ENCODE results near the gene METTL27. TPM values are rescaled to one million over a fixed set of nuclear protein-coding genes. Genes with fewer than 3 reads are reported as not detected.
"Not testable (repeated sequence)": the region's sequence is repeated elsewhere in the genome, so short reads cannot be mapped to it uniquely, and the experiment has no call there.

Gene METTL27
- total RNA-seq, 4 donors from 2014 or later: 0.36 to 1.5 (median 0.53) TPM

DNA sequence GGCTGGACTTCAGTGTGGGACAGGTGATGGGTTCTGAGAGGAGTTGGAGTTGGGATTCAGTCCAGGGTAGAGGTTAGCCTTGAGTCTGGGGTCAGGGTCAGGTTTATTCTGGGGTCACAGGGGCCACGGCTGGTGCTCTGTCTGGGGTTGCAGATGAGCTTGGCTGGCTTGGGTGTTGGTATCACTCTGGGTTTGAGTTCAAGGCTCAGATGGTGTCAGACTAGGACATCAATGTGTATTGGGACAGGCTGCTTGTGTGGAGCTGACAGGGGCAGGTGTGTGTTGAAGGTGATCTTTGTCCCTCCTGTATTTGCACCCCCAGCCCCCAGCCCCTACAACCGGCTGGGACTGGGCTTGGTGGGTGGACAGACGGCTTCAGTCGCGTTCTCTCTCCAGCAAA is 45.4 kb upstream of the METTL27 start:
- in situ Hi-C loops (cut with MboI; ENCODE audit: low sequenced_read_pairs in 4 of 4) (no loop called here), intact Hi-C loops (cut with DNase I; ENCODE audit: low total_unique reads) (no loop called here)
- TF ChIP-seq, protein P1, sequence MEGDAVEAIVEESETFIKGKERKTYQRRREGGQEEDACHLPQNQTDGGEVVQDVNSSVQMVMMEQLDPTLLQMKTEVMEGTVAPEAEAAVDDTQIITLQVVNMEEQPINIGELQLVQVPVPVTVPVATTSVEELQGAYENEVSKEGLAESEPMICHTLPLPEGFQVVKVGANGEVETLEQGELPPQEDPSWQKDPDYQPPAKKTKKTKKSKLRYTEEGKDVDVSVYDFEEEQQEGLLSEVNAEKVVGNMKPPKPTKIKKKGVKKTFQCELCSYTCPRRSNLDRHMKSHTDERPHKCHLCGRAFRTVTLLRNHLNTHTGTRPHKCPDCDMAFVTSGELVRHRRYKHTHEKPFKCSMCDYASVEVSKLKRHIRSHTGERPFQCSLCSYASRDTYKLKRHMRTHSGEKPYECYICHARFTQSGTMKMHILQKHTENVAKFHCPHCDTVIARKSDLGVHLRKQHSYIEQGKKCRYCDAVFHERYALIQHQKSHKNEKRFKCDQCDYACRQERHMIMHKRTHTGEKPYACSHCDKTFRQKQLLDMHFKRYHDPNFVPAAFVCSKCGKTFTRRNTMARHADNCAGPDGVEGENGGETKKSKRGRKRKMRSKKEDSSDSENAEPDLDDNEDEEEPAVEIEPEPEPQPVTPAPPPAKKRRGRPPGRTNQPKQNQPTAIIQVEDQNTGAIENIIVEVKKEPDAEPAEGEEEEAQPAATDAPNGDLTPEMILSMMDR (IDR thresholded peaks at IDR 0.05 in 4 of 5, conservative IDR thresholded peaks at IDR 0.05 in 1 of 5): no peak
- TF ChIP-seq POLR2A (IDR thresholded peaks at IDR 0.05): no peak
- no peak for DNase-seq
- Histone ChIP-seq H3K4me1 (peaks cover 0 to 14% of the 10 kb centered on the region in 2 donors), H3K27me3 (no peaks in the 10 kb centered on the region), H3K27ac (no peak overlapping the region), H3K4me3 (no peak overlapping the region), H3K36me3 (no peaks in the 10 kb centered on the region), H3K9me3 (no peaks in the 10 kb centered on the region)
- ATAC-seq: no peak

DNA sequence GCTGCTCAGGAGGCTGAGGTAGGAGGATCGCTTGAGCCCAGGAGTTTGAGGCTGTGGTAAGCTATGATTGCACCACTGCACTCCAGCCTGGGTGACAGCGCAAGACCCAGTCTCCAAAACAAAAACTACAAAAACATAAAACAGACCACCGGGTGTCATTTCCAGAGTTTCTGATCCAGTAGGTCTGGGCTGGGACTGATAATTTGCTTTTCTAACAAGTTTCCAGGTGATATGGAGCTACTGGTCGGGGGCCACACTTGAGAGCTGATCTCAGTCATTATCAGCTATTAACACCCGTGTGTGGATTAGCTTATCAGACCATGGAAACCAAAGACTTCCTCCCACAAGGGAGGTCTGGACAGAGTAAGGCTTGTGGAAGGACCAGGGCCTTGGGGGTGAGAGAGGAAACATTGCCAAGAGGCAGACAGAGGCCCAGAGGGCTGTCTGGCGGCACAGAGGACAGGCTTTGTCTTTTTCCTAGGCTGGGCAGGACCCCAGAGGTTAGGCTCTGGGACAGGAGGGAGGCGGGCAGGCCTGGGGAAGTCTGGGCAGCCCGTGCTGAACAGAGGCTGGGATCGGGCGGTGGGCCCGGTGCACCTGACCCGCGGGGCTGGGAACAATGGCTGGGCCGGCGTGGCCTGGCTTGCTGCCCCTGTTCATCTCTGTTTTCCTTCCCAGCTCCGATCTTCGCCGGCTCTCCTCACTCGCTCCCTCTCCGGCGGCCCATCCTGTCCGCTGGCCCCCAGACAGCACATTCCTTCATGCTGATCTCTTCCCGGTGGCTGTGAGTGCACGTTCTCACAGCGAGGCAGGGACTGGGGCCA is 43.9 kb upstream of the METTL27 start:
- in situ Hi-C loops (cut with MboI; ENCODE audit: low sequenced_read_pairs in 4 of 4): no loop called here
- no peak overlapping the region for H3K4me3 ChIP-seq
- H3K9me3 ChIP-seq: no peaks in the 10 kb centered on the region
- peak overlapping the region; percentile 41 to 65 (median 58) for H3K27ac ChIP-seq
- no peaks in the 10 kb centered on the region for H3K36me3 ChIP-seq
- no peak for TF ChIP-seq POLR2A (IDR thresholded peaks at IDR 0.05)
- TF ChIP-seq, protein P1 (IDR thresholded peaks at IDR 0.05 in 4 of 5, conservative IDR thresholded peaks at IDR 0.05 in 1 of 5): no peak
- intact Hi-C loops (cut with DNase I; ENCODE audit: low total_unique reads): no loop called here
- DNase-seq (peak in 1 of 2 donors; percentile 42), ATAC-seq (peak; percentile 41 to 59)
- H3K27me3 ChIP-seq: no peaks in the 10 kb centered on the region
- H3K4me1 ChIP-seq: peaks cover 5 to 21% of the 10 kb centered on the region in 2 donors

DNA sequence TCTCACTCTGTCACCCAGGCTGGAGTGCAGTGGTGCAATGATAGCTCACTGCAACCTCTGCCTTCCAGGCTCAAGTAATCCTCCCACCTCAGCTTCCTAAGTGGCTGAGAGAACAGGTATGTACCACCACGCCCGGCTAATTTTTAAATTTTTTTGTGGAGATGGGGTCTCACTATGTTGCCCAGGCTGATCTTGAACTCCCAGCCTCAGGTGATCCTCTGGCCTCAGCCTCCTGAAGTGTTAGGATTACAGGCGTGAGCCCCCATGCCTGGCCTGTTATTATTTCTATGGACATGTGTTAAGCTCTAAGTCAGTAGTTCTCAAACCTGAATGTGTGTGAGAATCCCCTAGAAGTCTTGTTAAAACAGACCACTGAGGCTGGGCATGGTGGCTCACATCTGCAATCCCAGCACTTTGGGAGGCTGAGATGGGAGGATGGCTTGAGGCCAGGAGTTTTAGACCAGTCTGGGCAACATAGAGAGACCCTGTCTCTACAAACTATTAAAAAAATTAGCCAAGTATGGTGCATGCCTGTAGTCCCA is 43.2 kb upstream of the METTL27 start:
- H3K9me3 ChIP-seq: no peaks in the 10 kb centered on the region

DNA sequence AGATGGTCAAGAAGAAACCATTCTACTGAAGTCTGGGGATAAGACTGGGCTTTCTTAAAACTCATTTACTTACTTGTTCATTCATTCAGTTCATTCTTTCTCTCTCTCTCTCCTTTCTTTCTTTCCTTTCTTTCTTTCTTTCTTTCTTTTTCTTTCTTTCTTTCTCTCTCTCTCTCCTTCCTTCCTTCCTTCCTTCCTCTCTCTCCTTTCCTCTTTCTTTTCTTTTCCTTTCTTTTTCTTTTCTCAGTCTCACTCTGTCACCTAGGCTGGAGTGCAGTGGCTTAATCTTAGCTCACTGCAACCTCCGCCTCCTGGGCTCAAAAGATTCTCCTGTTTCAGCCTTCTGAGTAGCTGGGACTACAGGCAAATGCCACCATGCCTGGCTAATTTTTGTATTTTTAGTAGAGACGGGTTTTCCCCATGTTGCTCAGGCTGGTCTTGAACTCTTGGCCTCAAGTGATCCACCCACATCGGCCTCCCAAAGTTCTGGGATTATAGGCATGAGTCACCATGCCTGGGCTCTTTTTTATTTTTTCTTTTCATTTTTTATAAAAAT is 42.6 kb upstream of the METTL27 start:
- in situ Hi-C loops (cut with MboI; ENCODE audit: low sequenced_read_pairs in 4 of 4); ATAC-seq; intact Hi-C loops (cut with DNase I; ENCODE audit: low total_unique reads); DNase-seq; H3K9me3 ChIP-seq; H3K27ac ChIP-seq; H3K36me3 ChIP-seq; H3K27me3 ChIP-seq; H3K4me3 ChIP-seq: not testable (repeated sequence)
- H3K4me1 ChIP-seq: peaks cover 14 to 28% of the 10 kb centered on the region in 2 donors

More for the DNA sequence above, 43.2 kb upstream of the METTL27 start:
- no peak for ATAC-seq
- Histone ChIP-seq H3K27ac (peak overlapping the region in 1 of 4 donors; percentile 41), H3K4me3 (no peak overlapping the region), H3K27me3 (no peaks in the 10 kb centered on the region), H3K36me3 (no peaks in the 10 kb centered on the region), H3K4me1 (peaks cover 9 to 24% of the 10 kb centered on the region in 2 donors)
- TF ChIP-seq POLR2A (IDR thresholded peaks at IDR 0.05): no peak
- TF ChIP-seq, protein P1 (IDR thresholded peaks at IDR 0.05 in 4 of 5, conservative IDR thresholded peaks at IDR 0.05 in 1 of 5): no peak
- in situ Hi-C loops (cut with MboI; ENCODE audit: low sequenced_read_pairs in 4 of 4): no loop called here
- no peak for DNase-seq
- intact Hi-C loops (cut with DNase I; ENCODE audit: low total_unique reads): no loop called here

DNA sequence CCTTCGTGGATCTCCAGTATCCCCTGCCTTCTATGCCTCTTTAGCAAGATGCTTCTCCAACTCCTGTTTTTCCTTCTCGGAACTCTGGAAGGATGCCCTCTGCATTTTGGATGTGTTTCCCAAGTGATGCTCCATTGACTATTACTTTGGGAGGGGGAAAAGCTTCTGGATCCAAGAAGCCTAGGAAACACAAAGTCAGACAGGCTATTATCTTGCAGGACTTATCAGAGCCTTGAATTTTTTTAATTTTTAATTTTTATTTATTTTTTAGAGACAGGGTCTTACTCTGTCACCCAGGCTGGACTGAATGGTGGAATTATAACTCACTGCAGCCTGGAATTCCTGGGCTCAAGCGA is 39.7 kb upstream of the METTL27 start:
- peaks cover 22 to 32% of the 10 kb centered on the region in 2 donors for H3K4me1 ChIP-seq
- H3K9me3 ChIP-seq: no peaks in the 10 kb centered on the region
- in situ Hi-C loops (cut with MboI; ENCODE audit: low sequenced_read_pairs in 4 of 4) (no loop called here), intact Hi-C loops (cut with DNase I; ENCODE audit: low total_unique reads) (no loop called here)
- ATAC-seq: no peak
- TF ChIP-seq POLR2A (IDR thresholded peaks at IDR 0.05): no peak
- TF ChIP-seq, protein P1 (IDR thresholded peaks at IDR 0.05 in 4 of 5, conservative IDR thresholded peaks at IDR 0.05 in 1 of 5): no peak
- H3K36me3 ChIP-seq: no peaks in the 10 kb centered on the region
- H3K27ac ChIP-seq: peak overlapping the region; percentile 25 to 68 (median 60)
- no peak for DNase-seq
- no peak overlapping the region for H3K4me3 ChIP-seq
- peaks cover 0 to 14% (median 0%) of the 10 kb centered on the region in 3 donors for H3K27me3 ChIP-seq
